H9 (cell line): ENCODE results near the gene TMEM120B. TPM values are rescaled to one million over a fixed set of nuclear protein-coding genes. Genes with fewer than 3 reads are reported as not detected.

ENCODE experiments used
- DNase-seq: peaks from one replicate; pipeline ENCODE4 v3.0.0-alpha.2; 2017
- H2AFZ ChIP-seq: one replicate; pipeline ENCODE4 v1.6.1; 2013; ENCODE audit warnings: mild to moderate bottlenecking, low read length, control low read depth, moderate library complexity
- H2AK5ac ChIP-seq: 2 replicates; pipeline ENCODE4 v1.6.1; 2013; ENCODE audit warnings: low read length, control low read depth, mixed read lengths; ENCODE audit not compliant: insufficient read length
- H2BK120ac ChIP-seq: one replicate; pipeline ENCODE4 v1.6.1; 2013; ENCODE audit warnings: low read depth, mild to moderate bottlenecking, low read length, control low read depth, inconsistent platforms; ENCODE audit not compliant: poor library complexity, severe bottlenecking
- H2BK12ac ChIP-seq: 2 replicates; pipeline ENCODE4 v1.6.1; 2013; ENCODE audit warnings: low read length, control low read depth, mixed read lengths, low read depth; ENCODE audit not compliant: insufficient read length
- H2BK15ac ChIP-seq: 2 replicates; pipeline ENCODE4 v1.6.1; 2013; ENCODE audit warnings: low read depth, low read length, control low read depth
- H2BK20ac ChIP-seq: one replicate; pipeline ENCODE4 v1.6.1; 2013; ENCODE audit warnings: low read depth, mild to moderate bottlenecking, low read length, control low read depth, inconsistent platforms; ENCODE audit not compliant: poor library complexity, severe bottlenecking
- H2BK5ac ChIP-seq: 2 replicates; pipeline ENCODE4 v1.6.1; 2013; ENCODE audit warnings: low read length, control low read depth, mixed read lengths; ENCODE audit not compliant: insufficient read length
- H3K14ac ChIP-seq: 2 replicates; pipeline ENCODE4 v1.6.1; 2013; ENCODE audit warnings: low read length, control low read depth; ENCODE audit not compliant: insufficient read depth
- H3K18ac ChIP-seq: 2 replicates; pipeline ENCODE4 v1.6.1; 2013; ENCODE audit warnings: low read depth, mild to moderate bottlenecking, mixed read lengths, low read length, control low read depth; ENCODE audit not compliant: insufficient read length
- H3K23ac ChIP-seq: 2 replicates; pipeline ENCODE4 v1.6.1; 2013; ENCODE audit warnings: low read length, control low read depth, mixed read lengths, low read depth; ENCODE audit not compliant: insufficient read length
- H3K23me2 ChIP-seq: 2 replicates; pipeline ENCODE4 v1.6.1; 2013; ENCODE audit warnings: low read depth, mild to moderate bottlenecking, mixed read lengths, low read length, control low read depth; ENCODE audit not compliant: insufficient read length, poor library complexity, severe bottlenecking
- H3K27ac ChIP-seq: 2 replicates; pipeline ENCODE4 v1.5.1; 2013; ENCODE audit warnings: low read length, control low read depth, mixed read lengths, low read depth; ENCODE audit not compliant: insufficient read length
- H3K27me3 ChIP-seq: 2 replicates; pipeline ENCODE4 v1.6.1; 2013; ENCODE audit warnings: low read length, control low read depth, inconsistent platforms; ENCODE audit not compliant: insufficient read depth
- H3K4ac ChIP-seq: 2 replicates; pipeline ENCODE4 v1.6.1; 2013; ENCODE audit warnings: low read depth, mild to moderate bottlenecking, control low read depth, inconsistent platforms, low read length, moderate library complexity
- H3K4me1 ChIP-seq: 2 replicates; pipeline ENCODE4 v1.6.1; 2013; ENCODE audit warnings: low read length, control low read depth, inconsistent platforms; ENCODE audit not compliant: insufficient read depth
- H3K4me2 ChIP-seq: 2 replicates; pipeline ENCODE4 v1.6.1; 2013; ENCODE audit warnings: low read length, control low read depth, mixed read lengths; ENCODE audit not compliant: insufficient read length, insufficient read depth
- H3K56ac ChIP-seq: 2 replicates; pipeline ENCODE4 v1.6.1; 2013; ENCODE audit warnings: low read depth, mild to moderate bottlenecking, mixed read lengths, low read length, control low read depth; ENCODE audit not compliant: insufficient read length
- H3K79me1 ChIP-seq: 2 replicates; pipeline ENCODE4 v1.6.1; 2013; ENCODE audit warnings: low read depth, mild to moderate bottlenecking, moderate library complexity, low read length, control low read depth, inconsistent platforms; ENCODE audit not compliant: insufficient read depth, poor library complexity, severe bottlenecking
- H3K79me2 ChIP-seq: 2 replicates; pipeline ENCODE4 v1.6.1; 2013; ENCODE audit warnings: low read length, control low read depth, inconsistent platforms; ENCODE audit not compliant: insufficient read depth
- H3K9ac ChIP-seq: 2 replicates; pipeline ENCODE4 v1.6.1; 2013; ENCODE audit warnings: low read length, control low read depth, mixed read lengths; ENCODE audit not compliant: insufficient read length; ENCODE audit errors: extremely low read depth
- H3K9me3 ChIP-seq: one replicate; pipeline ENCODE4 v1.6.1; 2013; ENCODE audit warnings: low read depth, low read length, inconsistent platforms; ENCODE audit not compliant: control insufficient read depth
- H3T11ph ChIP-seq: one replicate; pipeline ENCODE4 v1.6.1; 2013; ENCODE audit warnings: mild to moderate bottlenecking, low read length, control low read depth, inconsistent platforms
- H4K20me1 ChIP-seq: one replicate; pipeline ENCODE4 v1.6.1; 2013; ENCODE audit not compliant: control insufficient read depth, insufficient read length, insufficient read depth
- H4K5ac ChIP-seq: 2 replicates; pipeline ENCODE4 v1.6.1; 2013; ENCODE audit warnings: low read depth, mild to moderate bottlenecking, mixed read lengths, low read length, control low read depth; ENCODE audit not compliant: insufficient read length
- H4K8ac ChIP-seq: replicated peaks from 2 replicates; pipeline ENCODE4 v1.6.1; 2013; ENCODE audit warnings: low read length, control low read depth, mixed read lengths, low read depth; ENCODE audit not compliant: insufficient read length
- H4K91ac ChIP-seq: 2 replicates; pipeline ENCODE4 v1.6.1; 2013; ENCODE audit warnings: low read depth, mild to moderate bottlenecking, moderate library complexity, mixed read lengths, low read length, control low read depth; ENCODE audit not compliant: insufficient read length
- H3K27ac Mint-ChIP-seq, 3 experiments: 2 replicates in 2 of 3; 3 replicates in 1 of 3; pipeline ENCODE4 v1.8.0; 2020 to 2021; ENCODE audit warnings: mixed read lengths in 3 of 3, mild to moderate bottlenecking in 1 of 3, moderate library complexity in 1 of 3
- H3K27me3 Mint-ChIP-seq: 2 replicates; pipeline ENCODE4 v1.8.0; 2021; ENCODE audit warnings: low read depth, mild to moderate bottlenecking, moderate library complexity, mixed read lengths
- H3K36me3 Mint-ChIP-seq, 3 experiments: 2 replicates in 2 of 3; 3 replicates in 1 of 3; pipeline ENCODE4 v1.8.0; 2020 to 2021; ENCODE audit warnings: low read depth in 3 of 3, mixed read lengths in 3 of 3; ENCODE audit not compliant: insufficient read depth in 1 of 3
- H3K4me1 Mint-ChIP-seq, 2 experiments: 2 replicates each; pipeline ENCODE4 v1.8.0; 2020; ENCODE audit warnings: mixed read lengths in 2 of 2
- H3K4me3 Mint-ChIP-seq, 2 experiments: 2 replicates in 1 of 2; 3 replicates in 1 of 2; pipeline ENCODE4 v1.8.0; 2020 to 2021; ENCODE audit warnings: mild to moderate bottlenecking in 2 of 2, mixed read lengths in 2 of 2, moderate library complexity in 1 of 2
- H3K9me3 Mint-ChIP-seq, 2 experiments: 2 replicates in 1 of 2; 3 replicates in 1 of 2; pipeline ENCODE4 v1.8.0; 2020; ENCODE audit warnings: mild to moderate bottlenecking in 2 of 2, mixed read lengths in 2 of 2, moderate library complexity in 1 of 2
- WGBS: extraction: QIAGEN DNeasy Blood & Tissue Kit; methylation state at CpG from one replicate; pipeline ENCODE4 v1.1.7; 2013; ENCODE audit warnings: missing lambda C conversion rate, low lambda C conversion rate, mixed read lengths; ENCODE audit not compliant: insufficient read length; ENCODE audit errors: extremely low coverage; 5-methylcytosine and 5-hydroxymethylcytosine counted together
- total RNA-seq: library from RNA; stranded (reverse); gene quantifications from 2 replicates; pipeline ENCODE4 v1.2.1, GENCODE V29; 2021
- TF ChIP-seq, protein P1 (sequence below): fragments of 200-600 bp; sonication (generic); conservative IDR thresholded peaks from 3 replicates; pipeline ENCODE4 v1.8.0; 2021; ENCODE audit warnings: antibody characterized with exemption, mild to moderate bottlenecking

TMEM120B gene
- total RNA-seq, 1 experiment from 2014 or later = 25.8 TPM

DNA sequence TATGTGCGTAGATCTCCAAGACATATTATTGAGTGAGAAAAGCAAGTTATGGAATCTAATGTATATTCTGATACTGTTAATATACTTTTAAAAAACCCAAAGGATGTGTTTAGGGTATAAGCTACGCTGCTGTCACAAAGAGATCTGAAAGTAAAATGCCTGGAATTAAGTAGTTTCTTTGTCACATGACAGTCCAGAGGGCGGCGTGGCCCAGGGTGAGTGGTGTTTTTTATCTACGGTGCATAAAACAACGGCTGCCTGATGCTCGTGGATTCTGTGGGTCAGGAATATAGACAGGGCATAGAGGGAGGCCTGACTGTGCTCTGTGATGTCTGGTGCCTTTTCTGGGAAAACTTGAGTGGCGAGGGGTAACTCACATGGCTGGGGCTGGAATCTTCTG lies 21.3 kb downstream of the TMEM120B start:
- H3K9me3 ChIP-seq = no peaks in the 10 kb centered on the region
- H3K36me3 Mint-ChIP-seq = peaks cover 0 to 3% (median 2%) of the 10 kb centered on the region in 3 experiments; a peak in 2 of 7 replicates
- H3K14ac ChIP-seq = no peak overlapping the region
- no peak overlapping the region for H2BK5ac ChIP-seq
- no peak overlapping the region for H3K4me3 Mint-ChIP-seq
- no CpG with 5 or more reads among the region's 8 CpGs for WGBS
- no peak overlapping the region for H2BK120ac ChIP-seq
- H2AK5ac ChIP-seq = no peak overlapping the region
- no peak overlapping the region for H3K18ac ChIP-seq
- peaks cover 3% of the 10 kb centered on the region for H3K79me1 ChIP-seq
- peak overlapping the region; percentile 57 to 94 (median 62); a peak in 3 of 7 replicates for H3K27ac Mint-ChIP-seq
- H3T11ph ChIP-seq = no peak overlapping the region
- no peak overlapping the region for H4K8ac ChIP-seq
- H2AFZ ChIP-seq = no peak overlapping the region
- H3K9ac ChIP-seq = no peak overlapping the region
- H3K4me1 ChIP-seq = no peaks in the 10 kb centered on the region
- no peak overlapping the region for H3K27ac ChIP-seq
- H3K27me3 ChIP-seq = no peaks in the 10 kb centered on the region
- no peak for DNase-seq
- no peak overlapping the region for H2BK15ac ChIP-seq
- no peaks in the 10 kb centered on the region for H3K9me3 Mint-ChIP-seq
- peaks cover 3% of the 10 kb centered on the region for H3K79me2 ChIP-seq
- no peak overlapping the region for H2BK12ac ChIP-seq
- no peak overlapping the region for H4K91ac ChIP-seq
- no peaks in the 10 kb centered on the region for H3K23me2 ChIP-seq
- no peak overlapping the region for H3K4ac ChIP-seq
- H3K4me1 Mint-ChIP-seq = peaks cover under 1% of the 10 kb centered on the region in 2 experiments; a peak in 1 of 4 replicates
- H4K5ac ChIP-seq = no peak overlapping the region
- H3K27me3 Mint-ChIP-seq = no peaks in the 10 kb centered on the region
- H2BK20ac ChIP-seq = no peak overlapping the region
- no peak overlapping the region for H3K56ac ChIP-seq
- TF ChIP-seq, protein P1, sequence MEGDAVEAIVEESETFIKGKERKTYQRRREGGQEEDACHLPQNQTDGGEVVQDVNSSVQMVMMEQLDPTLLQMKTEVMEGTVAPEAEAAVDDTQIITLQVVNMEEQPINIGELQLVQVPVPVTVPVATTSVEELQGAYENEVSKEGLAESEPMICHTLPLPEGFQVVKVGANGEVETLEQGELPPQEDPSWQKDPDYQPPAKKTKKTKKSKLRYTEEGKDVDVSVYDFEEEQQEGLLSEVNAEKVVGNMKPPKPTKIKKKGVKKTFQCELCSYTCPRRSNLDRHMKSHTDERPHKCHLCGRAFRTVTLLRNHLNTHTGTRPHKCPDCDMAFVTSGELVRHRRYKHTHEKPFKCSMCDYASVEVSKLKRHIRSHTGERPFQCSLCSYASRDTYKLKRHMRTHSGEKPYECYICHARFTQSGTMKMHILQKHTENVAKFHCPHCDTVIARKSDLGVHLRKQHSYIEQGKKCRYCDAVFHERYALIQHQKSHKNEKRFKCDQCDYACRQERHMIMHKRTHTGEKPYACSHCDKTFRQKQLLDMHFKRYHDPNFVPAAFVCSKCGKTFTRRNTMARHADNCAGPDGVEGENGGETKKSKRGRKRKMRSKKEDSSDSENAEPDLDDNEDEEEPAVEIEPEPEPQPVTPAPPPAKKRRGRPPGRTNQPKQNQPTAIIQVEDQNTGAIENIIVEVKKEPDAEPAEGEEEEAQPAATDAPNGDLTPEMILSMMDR = no peak
- no peaks in the 10 kb centered on the region for H4K20me1 ChIP-seq
- H3K23ac ChIP-seq = no peak overlapping the region
- H3K4me2 ChIP-seq = no peak overlapping the region
